ENCODE measurements around the gene KIF12.
A peak's percentile ranks its signal among the peaks of the same experiment; 100 is the strongest.

The KIF12 gene

DNA sequence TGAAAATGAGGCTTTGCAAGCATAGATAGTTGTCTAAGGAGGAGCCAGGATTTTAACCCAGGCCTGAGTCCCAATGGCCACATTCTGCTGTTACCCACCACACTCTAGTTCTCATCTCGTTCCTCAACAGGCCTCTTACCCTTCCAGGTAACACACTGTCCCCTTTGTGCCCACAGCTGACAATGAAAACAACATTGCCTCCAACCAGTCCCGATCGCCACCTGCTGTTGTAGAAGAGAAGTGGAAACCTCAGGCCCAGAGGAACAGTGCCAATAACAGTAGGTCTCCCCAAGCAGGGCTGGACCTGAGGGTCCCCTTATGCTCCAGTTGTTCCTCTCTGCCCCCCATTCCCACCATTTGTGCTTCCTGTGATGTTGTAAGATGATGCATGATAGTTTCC, 51.4 kb downstream of the KIF12 start:
- TF ChIP-seq, protein P1, sequence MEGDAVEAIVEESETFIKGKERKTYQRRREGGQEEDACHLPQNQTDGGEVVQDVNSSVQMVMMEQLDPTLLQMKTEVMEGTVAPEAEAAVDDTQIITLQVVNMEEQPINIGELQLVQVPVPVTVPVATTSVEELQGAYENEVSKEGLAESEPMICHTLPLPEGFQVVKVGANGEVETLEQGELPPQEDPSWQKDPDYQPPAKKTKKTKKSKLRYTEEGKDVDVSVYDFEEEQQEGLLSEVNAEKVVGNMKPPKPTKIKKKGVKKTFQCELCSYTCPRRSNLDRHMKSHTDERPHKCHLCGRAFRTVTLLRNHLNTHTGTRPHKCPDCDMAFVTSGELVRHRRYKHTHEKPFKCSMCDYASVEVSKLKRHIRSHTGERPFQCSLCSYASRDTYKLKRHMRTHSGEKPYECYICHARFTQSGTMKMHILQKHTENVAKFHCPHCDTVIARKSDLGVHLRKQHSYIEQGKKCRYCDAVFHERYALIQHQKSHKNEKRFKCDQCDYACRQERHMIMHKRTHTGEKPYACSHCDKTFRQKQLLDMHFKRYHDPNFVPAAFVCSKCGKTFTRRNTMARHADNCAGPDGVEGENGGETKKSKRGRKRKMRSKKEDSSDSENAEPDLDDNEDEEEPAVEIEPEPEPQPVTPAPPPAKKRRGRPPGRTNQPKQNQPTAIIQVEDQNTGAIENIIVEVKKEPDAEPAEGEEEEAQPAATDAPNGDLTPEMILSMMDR (IDR thresholded peaks at IDR 0.05): peak; percentile 19; the same call in 1 of the 2 replicates

GRCh38 chr9:114046875-114047274, 52.2 kb downstream of the KIF12 start:
- TF ChIP-seq, protein P1 (IDR thresholded peaks at IDR 0.05): no peak

GRCh38 chr9:114046237-114046755, 52.8 kb downstream of the KIF12 start:
- TF ChIP-seq, protein P1 (IDR thresholded peaks at IDR 0.05): no peak
